Spinal cord (tissue), 10 donors: ENCODE measurements around the gene LYPD6. TPM values are rescaled to one million over a fixed set of nuclear protein-coding genes. Genes with fewer than 3 reads are reported as not detected.
"Not testable (repeated sequence)": the region's sequence is repeated elsewhere in the genome, so short reads cannot be mapped to it uniquely, and the experiment has no call there.

Experiments
- DNase-seq, 6 donors: peaks; one replicate each; pipeline versions ENCODE4 v3.0.0 to v3.0.0-alpha.2; 2013 to 2015; ENCODE audit warnings: low spot score in 6 of 6, low read depth in 4 of 6
- H3K27ac ChIP-seq: one replicate; pipeline ENCODE4 v1.5.1; 2013; ENCODE audit warnings: low read depth, low read length, control low read depth
- H3K27me3 ChIP-seq: one replicate; pipeline ENCODE4 v1.6.1; 2013; ENCODE audit warnings: low read length; ENCODE audit not compliant: control insufficient read depth, insufficient read depth
- H3K36me3 ChIP-seq: one replicate; pipeline ENCODE4 v1.6.1; 2013; ENCODE audit warnings: low read length; ENCODE audit not compliant: control insufficient read depth, insufficient read depth
- H3K4me1 ChIP-seq: one replicate; pipeline ENCODE4 v1.6.1; 2013; ENCODE audit warnings: low read length; ENCODE audit not compliant: control insufficient read depth, insufficient read depth
- H3K4me3 ChIP-seq: one replicate; pipeline ENCODE4 v1.5.1; 2013; ENCODE audit warnings: low read depth, low read length, control low read depth
- H3K9me3 ChIP-seq: one replicate; pipeline ENCODE4 v1.6.1; 2013; ENCODE audit warnings: low read length; ENCODE audit not compliant: control insufficient read depth, insufficient read depth
- WGBS: methylation state at CpG from one replicate; pipeline ENCODE4 v1.1.5; 2013; ENCODE audit warnings: missing lambda C conversion rate; ENCODE audit not compliant: insufficient coverage; 5-methylcytosine and 5-hydroxymethylcytosine counted together
- polyA plus RNA-seq, 2 donors: library from polyadenylated mRNA; unstranded; fragments of 120-200 nt; gene quantifications; one replicate each; pipeline ENCODE4 v1.2.1, GENCODE V29; 2013; ENCODE audit not compliant: insufficient read length in 2 of 2
- total RNA-seq, 2 donors: library from RNA; depleted of rRNA in 1 of 2; stranded (reverse); fragments of 120-200 nt in 1 of 2; fragments of >200 nt in 1 of 2; gene quantifications; one replicate each; pipeline versions ENCODE4 v1.2.3 to v1.2.4, GENCODE V29; 2013 to 2014
- donor health status: healthy.

LYPD6 gene
- total and polyA plus RNA-seq, 4 donors, result 31.0 to 44.8 (median 39.1) TPM

GRCh38 chr2:149473068-149473467 is 142.7 kb downstream of the LYPD6 start:
- Histone ChIP-seq H3K27ac (no peak overlapping the region), H3K9me3 (no peaks in the 10 kb centered on the region), H3K36me3 (no peaks in the 10 kb centered on the region), H3K4me3 (no peak overlapping the region), H3K4me1 (no peaks in the 10 kb centered on the region), H3K27me3 (no peaks in the 10 kb centered on the region)
- no peak for DNase-seq
- WGBS, result no CpG with 5 or more reads among the region's 1 CpG

- DNase-seq, result no peak
- Histone ChIP-seq H3K9me3 (no peaks in the 10 kb centered on the region), H3K27ac (no peak overlapping the region), H3K4me1 (no peaks in the 10 kb centered on the region), H3K36me3 (no peaks in the 10 kb centered on the region), H3K27me3 (no peaks in the 10 kb centered on the region), H3K4me3 (no peak overlapping the region)
These were observed 143.1 kb downstream of the LYPD6 start for GRCh38 chr2:149473521-149473920.

- 88% methylated on average over 2 of the region's 4 CpGs for WGBS
These were observed 152.7 kb downstream of the LYPD6 start for GRCh38 chr2:149483004-149483605.

GRCh38 chr2:149486664-149487063 is 156.3 kb downstream of the LYPD6 start:
- no peaks in the 10 kb centered on the region for H3K27me3 ChIP-seq
- DNase-seq, result no peak
- H3K9me3 ChIP-seq, result no peaks in the 10 kb centered on the region
- no peak overlapping the region for H3K27ac ChIP-seq
- 91% methylated on average over 1 of the region's 3 CpGs for WGBS
- no peaks in the 10 kb centered on the region for H3K36me3 ChIP-seq
- H3K4me1 ChIP-seq, result peaks cover 14% of the 10 kb centered on the region
- no peak overlapping the region for H3K4me3 ChIP-seq

More at GRCh38 chr2:149483004-149483605, 152.7 kb downstream of the LYPD6 start:
- Histone ChIP-seq H3K27ac (no peak overlapping the region), H3K36me3 (no peaks in the 10 kb centered on the region), H3K4me3 (no peak overlapping the region), H3K4me1 (no peaks in the 10 kb centered on the region), H3K27me3 (no peaks in the 10 kb centered on the region), H3K9me3 (no peaks in the 10 kb centered on the region)
- DNase-seq, result no peak

GRCh38 chr2:149487189-149487588 is 156.8 kb downstream of the LYPD6 start:
- no peak overlapping the region for H3K4me3 ChIP-seq
- peaks cover 14% of the 10 kb centered on the region for H3K4me1 ChIP-seq
- H3K9me3 ChIP-seq, result no peaks in the 10 kb centered on the region
- no peaks in the 10 kb centered on the region for H3K27me3 ChIP-seq
- no peaks in the 10 kb centered on the region for H3K36me3 ChIP-seq
- no peak overlapping the region for H3K27ac ChIP-seq
- DNase-seq, result no peak
- WGBS, result no CpG with 5 or more reads among the region's 1 CpG

GRCh38 chr2:149488706-149489440 is 158.5 kb downstream of the LYPD6 start:
- H3K9me3 ChIP-seq, result no peaks in the 10 kb centered on the region
- peaks cover 14% of the 10 kb centered on the region for H3K4me1 ChIP-seq
- no peak overlapping the region for H3K4me3 ChIP-seq
- no peaks in the 10 kb centered on the region for H3K27me3 ChIP-seq
- H3K27ac ChIP-seq, result peak overlapping the region; percentile 3
- DNase-seq, result peak in 2 of 6 donors; percentile 29 to 54
- WGBS, result 8% methylated on average over 2 of the region's 10 CpGs
- H3K36me3 ChIP-seq, result no peaks in the 10 kb centered on the region

- 58% methylated on average over 10 of the region's 11 CpGs for WGBS
- H3K36me3 ChIP-seq, result no peaks in the 10 kb centered on the region
- no peak overlapping the region for H3K4me3 ChIP-seq
- peaks cover 14% of the 10 kb centered on the region for H3K4me1 ChIP-seq
- H3K9me3 ChIP-seq, result no peaks in the 10 kb centered on the region
- DNase-seq, result peak in 1 of 6 donors; percentile 12
- no peaks in the 10 kb centered on the region for H3K27me3 ChIP-seq
- peak overlapping the region; percentile 3 for H3K27ac ChIP-seq
These were observed 159.1 kb downstream of the LYPD6 start for GRCh38 chr2:149489452-149489851.

- H3K4me1 ChIP-seq, result peaks cover 14% of the 10 kb centered on the region
- no peaks in the 10 kb centered on the region for H3K36me3 ChIP-seq
- H3K4me3 ChIP-seq, result no peak overlapping the region
- no peaks in the 10 kb centered on the region for H3K9me3 ChIP-seq
- peak in 5 of 6 donors; percentile 19 to 86 (median 49) for DNase-seq
- H3K27me3 ChIP-seq, result no peaks in the 10 kb centered on the region
- no peak overlapping the region for H3K27ac ChIP-seq
- WGBS, result 10% methylated on average over 1 of the region's 3 CpGs
These were observed 159.9 kb downstream of the LYPD6 start for GRCh38 chr2:149490296-149490695.

GRCh38 chr2:149492923-149493322 is 162.5 kb downstream of the LYPD6 start:
- DNase-seq, result no peak
- Histone ChIP-seq H3K27ac (no peak overlapping the region), H3K36me3 (no peaks in the 10 kb centered on the region), H3K27me3 (no peaks in the 10 kb centered on the region), H3K4me3 (no peak overlapping the region), H3K4me1 (peaks cover 14% of the 10 kb centered on the region), H3K9me3 (no peaks in the 10 kb centered on the region)
- 97% methylated on average over 4 of the region's 5 CpGs for WGBS

GRCh38 chr2:149499204-149499603 is 168.8 kb downstream of the LYPD6 start:
- not testable (repeated sequence) for DNase-seq, H3K36me3 ChIP-seq, H3K4me3 ChIP-seq, H3K27ac ChIP-seq, H3K4me1 ChIP-seq, H3K9me3 ChIP-seq, H3K27me3 ChIP-seq
- WGBS, result no CpG with 5 or more reads among the region's 1 CpG
